ENCODE results near the gene EEF1A1.

- no peak for TF ChIP-seq CTCF (IDR thresholded peaks at IDR 0.05)
- peak; percentile 1 to 60 (median 3) for TF ChIP-seq POLR2AphosphoS5 (IDR thresholded peaks at IDR 0.05)
Measured at GRCh38 chr6:73521351-73521985, 636 bp upstream of the EEF1A1 start.

All from breast epithelium (tissue), 3 donors.